ENCODE results near the gene RSPH6A.

RSPH6A gene

GRCh38 chr19:45814851-45815480 lies at the start of gene RSPH6A:
Gene RSPH6A, minus strand, starts transcription at chr19:45815308. Its CDS starts 132 bp downstream, at chr19:45815176.
- DNase-seq, result no peak

- no peak for DNase-seq
Measured at GRCh38 chr19:45864629-45865082, 49.5 kb upstream of the RSPH6A start.

DNA sequence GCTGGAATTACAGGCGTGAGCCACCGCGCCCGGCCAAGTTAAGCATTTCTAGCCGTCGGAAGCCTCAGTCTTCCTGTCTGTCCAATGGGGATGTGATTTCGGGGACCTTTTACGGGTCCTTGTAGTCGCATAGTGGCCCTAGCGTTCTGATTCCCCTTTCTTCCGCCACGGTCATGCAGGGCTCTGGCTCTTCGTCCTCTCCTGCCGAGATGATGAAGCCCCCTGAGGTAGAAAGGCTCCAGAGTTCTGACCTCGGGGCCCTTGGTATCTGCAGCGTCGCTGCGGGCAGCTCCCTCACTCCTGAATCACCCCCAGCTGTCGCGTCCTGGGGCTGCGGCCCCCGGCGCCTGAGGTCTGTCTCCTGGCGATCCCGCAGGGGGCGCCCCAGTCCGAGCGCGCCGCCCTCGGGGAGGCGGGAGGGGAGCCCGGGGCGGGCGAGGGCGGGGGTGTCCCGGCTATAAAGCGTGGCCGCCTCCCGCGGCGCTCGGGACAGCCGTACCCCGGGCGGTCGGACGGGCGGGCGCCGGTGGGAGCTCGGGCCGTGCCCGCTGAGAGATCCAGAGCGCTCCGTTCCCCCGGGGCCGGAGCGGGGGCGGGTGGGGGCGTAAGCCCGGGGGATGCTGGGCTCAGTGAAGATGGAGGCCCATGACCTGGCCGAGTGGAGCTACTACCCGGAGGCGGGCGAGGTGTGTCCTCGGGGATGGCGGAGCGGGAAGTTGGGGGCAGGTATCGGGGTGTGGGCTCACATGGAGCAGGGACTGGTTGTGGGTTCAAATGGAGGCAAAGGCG lies 48.9 kb upstream of the RSPH6A start, which contains the start of gene FOXA3:
FOXA3 (plus strand) TSS at position 487 of the 789 bp plus-strand sequence; CDS start at position 618, 131 bp downstream.
- no peak for DNase-seq

GRCh38 chr19:45863335-45863839 lies 48.3 kb upstream of the RSPH6A start:
- no peak for DNase-seq

DNA sequence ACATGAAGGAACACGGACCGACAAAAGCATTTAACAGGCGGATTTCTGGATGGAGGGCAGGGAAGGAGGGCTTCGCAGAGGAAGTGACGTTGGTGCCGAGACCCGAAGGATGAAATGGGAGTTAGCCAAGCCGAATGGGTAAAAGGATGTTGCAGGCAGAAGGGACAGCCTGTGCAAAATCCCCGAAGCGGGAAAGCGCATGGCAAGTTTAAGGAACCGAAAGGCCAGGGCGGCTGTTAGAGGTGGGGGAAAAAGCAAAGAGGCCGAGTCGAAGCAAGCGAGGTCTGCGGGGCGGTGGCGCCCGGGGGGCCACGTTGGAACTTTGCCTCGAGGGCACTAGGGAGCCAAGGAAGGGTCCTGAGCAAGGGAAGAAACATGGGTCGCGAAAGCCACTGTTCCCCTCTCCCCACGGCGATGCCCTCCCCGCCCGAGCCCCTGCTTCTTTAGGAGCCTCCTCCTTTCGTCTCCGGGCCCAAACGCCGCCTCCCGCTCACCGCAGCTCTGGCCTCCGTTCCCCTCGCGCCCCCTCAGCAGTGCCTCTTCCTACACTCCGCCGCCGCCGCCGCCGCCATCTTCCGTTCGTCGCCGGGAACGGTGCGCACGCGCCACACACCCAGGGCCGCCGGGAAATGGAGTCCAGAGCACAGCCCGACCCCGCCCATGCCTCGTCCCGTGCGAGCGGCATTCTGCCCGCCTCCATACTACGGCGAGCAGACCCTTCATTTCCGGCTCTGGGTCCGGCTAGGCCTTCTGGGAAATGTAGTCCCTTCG lies 47.6 kb upstream of the RSPH6A start, which contains the start of gene SYMPK:
SYMPK (minus strand) TSS at position 584 of the 771 bp plus-strand sequence. CDS start 8,652 bp downstream, outside the sequence.
- DNase-seq, result peak; percentile 90

GRCh38 chr19:45862271-45862563 lies 47.1 kb upstream of the RSPH6A start:
- DNase-seq, result no peak

DNA sequence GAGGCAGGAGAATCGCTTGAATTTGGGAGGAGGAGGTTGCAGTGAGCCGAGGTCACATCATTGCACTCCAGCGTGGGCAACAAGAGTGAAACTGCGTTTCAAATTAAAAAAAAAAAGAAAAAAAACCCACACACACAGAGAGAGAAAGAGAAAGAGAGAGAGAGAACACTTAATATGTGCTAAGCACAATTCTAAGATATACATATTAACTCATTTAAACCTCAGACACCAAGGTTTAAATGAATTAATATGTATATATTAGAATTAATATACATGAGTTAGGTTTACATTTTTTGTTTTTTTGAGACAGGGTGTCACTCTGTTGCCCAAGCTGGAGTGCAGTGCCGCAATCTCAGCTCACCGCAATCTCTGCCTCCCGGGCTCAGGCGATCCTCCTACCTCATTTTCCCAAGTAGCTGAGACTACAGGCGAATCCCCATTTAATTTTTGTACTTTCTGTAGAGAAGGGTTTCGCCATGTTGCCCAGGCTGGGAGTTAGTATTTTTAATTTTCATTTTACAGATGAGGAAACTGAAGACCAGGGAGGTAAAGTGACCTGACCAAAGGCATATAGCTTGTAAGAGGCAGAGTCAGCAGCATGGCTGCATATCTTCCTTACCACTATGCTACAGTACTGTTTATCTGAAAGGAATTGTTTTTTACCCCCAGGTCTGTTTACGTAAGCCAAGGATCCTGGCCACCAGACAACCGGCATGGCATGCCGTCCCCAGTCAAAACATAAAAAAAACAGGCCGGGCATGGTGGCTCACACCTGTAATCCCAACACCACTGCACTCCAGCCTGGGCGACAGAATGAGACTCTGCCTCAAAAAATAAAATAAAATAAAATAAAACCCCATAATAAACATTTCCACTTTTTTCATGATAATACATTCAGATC lies 45.5 kb upstream of the RSPH6A start:
- DNase-seq, result no peak

- DNase-seq, result no peak
Measured at GRCh38 chr19:45854167-45854778, 39.2 kb upstream of the RSPH6A start.

GRCh38 chr19:45852983-45853382 lies 37.9 kb upstream of the RSPH6A start:
- no peak for DNase-seq

GRCh38 chr19:45852145-45852750 lies 37.1 kb upstream of the RSPH6A start:
- no peak for DNase-seq

DNA sequence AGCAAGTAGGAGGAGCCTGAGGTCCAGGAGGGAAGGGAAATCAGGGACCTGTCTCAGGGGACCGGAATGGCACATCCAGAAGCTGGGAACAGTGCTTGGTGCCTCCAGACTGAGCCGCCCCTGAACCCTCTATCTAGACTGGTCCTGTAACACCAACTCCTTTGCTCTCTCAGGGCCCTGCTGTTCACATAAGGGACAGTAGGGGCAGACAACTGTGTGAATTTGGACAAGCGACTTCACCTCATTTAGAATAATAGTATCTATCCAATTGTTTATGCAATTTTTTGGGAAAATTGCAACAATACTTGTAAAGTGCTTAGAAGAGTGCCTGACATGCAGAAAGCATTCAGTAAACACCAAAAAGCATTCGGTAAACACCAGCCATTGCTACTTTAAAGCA lies 33.8 kb upstream of the RSPH6A start:
- DNase-seq, result no peak

DNA sequence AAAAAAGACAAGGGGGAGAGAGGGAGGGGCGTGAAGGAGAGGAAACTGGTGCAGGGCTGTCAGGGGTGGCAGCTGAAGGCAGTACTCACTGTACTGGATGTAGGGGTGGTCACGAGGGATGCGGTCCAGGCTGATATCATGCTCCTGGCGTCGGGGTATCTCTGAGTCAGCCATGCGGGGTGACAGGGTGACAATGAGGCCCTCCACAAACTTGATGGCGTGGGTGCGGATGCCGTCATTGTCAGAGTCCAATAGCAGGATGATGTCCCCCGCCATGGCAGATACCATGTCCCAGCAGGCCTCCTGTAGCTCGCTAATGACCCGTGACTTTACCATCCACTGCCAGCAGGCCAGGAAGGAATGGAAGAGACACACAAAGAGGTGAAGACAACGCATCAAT lies 32.6 kb upstream of the RSPH6A start:
- DNase-seq, result no peak

- no peak for DNase-seq
Measured at GRCh38 chr19:45842198-45842597, 27.1 kb upstream of the RSPH6A start.

GRCh38 chr19:45834970-45835369 lies 19.9 kb upstream of the RSPH6A start:
- no peak for DNase-seq

DNA sequence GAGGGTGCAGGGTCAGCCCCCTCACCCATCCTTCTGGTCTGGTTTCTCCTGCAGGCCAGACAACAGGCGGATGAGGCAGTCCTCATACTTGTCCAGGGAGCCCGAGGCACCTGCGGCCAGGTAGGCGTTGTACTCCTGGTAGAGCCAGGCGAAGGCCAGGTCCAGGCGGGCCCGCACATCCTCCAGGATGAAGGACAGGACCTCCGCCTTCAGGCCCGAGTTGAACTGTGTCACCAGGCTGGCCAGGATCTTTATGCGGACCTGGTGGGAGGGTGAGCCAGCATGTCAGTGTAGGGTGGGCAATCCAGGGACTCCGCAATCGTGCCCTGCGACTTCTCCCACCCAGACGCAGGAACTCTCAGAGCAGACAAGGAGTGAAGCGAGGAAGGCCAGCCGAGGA lies 13.8 kb upstream of the RSPH6A start:
- DNase-seq, result no peak

DNA sequence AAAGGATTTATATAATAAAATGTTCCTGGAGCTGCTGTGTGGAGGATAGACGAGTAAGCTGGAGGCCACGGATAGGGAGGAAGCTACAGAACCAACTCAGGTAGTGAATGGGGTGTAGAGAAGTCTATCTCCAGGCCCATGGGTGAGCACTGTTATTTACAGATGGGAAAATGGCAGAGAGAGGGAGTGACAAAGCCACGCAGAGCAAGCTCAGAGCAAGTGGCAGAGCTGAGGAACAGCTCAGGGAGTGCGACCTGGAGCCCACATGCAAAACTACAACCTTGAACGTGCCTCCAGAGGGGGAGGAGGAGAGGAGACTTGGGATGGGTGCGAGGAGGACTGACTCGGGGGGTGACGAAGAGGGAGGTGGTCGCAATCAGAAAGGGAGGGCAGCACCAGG lies 13.4 kb upstream of the RSPH6A start:
- no peak for DNase-seq

DNA sequence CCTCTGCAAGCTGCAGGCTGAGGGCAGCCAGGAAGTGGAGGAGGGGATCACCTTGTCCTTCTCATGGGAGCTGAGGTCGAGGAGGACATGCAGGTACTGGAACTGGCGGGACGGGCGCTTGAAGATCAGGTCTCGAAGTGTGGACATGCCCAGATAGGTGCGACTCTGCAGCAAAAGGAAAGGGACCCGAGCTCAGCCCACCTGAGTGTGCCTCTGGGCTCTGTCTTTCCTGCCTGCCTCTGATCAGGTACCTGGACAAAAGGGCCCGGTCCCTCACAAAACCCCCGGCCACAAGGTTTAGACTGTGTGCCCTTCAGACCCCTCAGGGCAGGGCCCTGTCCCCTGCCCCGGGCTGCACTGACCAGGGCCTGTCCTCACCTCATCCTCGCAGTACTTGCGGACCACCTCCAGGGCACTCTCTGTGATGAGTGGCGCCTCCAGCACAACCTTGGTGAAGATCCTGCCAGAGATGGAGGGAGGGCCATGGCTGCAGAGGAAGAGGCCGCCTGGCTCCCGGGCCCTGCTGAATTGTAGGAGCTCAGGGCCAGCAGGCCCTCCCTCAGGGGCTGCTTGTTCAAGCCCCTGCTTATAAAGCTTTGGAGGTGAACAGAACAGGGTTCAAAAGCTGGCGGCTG lies 12.5 kb upstream of the RSPH6A start:
- no peak for DNase-seq

- DNase-seq, result no peak
Measured at GRCh38 chr19:45826934-45827333, 11.8 kb upstream of the RSPH6A start.

GRCh38 chr19:45825917-45826893 lies 11.1 kb upstream of the RSPH6A start:
- no peak for DNase-seq

GRCh38 chr19:45825263-45825605 lies 10.1 kb upstream of the RSPH6A start:
- DNase-seq, result no peak
